GM12872 (cell line): ENCODE data around the gene POU6F2.

Experiments
- CTCF ChIP-seq: IDR thresholded peaks from 3 replicates; pipeline ENCODE4 v1.5.1; 2011; ENCODE audit warnings: low read depth, mild to moderate bottlenecking, low read length, moderate library complexity; ENCODE audit not compliant: insufficient read depth

POU6F2 gene

GRCh38 chr7:39356172-39356925 is 378.6 kb downstream of the POU6F2 start:
- TF ChIP-seq CTCF: no peak

GRCh38 chr7:39357648-39358047 is 379.9 kb downstream of the POU6F2 start:
- TF ChIP-seq CTCF: peak; percentile 57; the same call in 2 of the 3 replicates

- TF ChIP-seq CTCF: no peak
Observed at GRCh38 chr7:39360038-39360437, 382.3 kb downstream of the POU6F2 start.

GRCh38 chr7:39360766-39361165 is 383.1 kb downstream of the POU6F2 start:
- no peak for TF ChIP-seq CTCF

GRCh38 chr7:39365751-39366295 is 388.1 kb downstream of the POU6F2 start:
- TF ChIP-seq CTCF: no peak

- no peak for TF ChIP-seq CTCF
Observed at GRCh38 chr7:39367451-39367850, 389.7 kb downstream of the POU6F2 start.

- no peak for TF ChIP-seq CTCF
Observed at GRCh38 chr7:39367943-39368342, 390.2 kb downstream of the POU6F2 start.
